HG02571 (cell line): ENCODE results near the gene CYP4A22.
"Not testable (repeated sequence)": the region's sequence is repeated elsewhere in the genome, so short reads cannot be mapped to it uniquely, and the experiment has no call there.

Source experiments
- ATAC-seq: cut with Tn5 transposase; IDR thresholded peaks from one replicate; pipeline ENCODE4 v1.9.1; 2021; ENCODE audit warnings: mild to moderate bottlenecking, moderate library complexity; ENCODE audit not compliant: unreplicated experiment

CYP4A22 gene

DNA sequence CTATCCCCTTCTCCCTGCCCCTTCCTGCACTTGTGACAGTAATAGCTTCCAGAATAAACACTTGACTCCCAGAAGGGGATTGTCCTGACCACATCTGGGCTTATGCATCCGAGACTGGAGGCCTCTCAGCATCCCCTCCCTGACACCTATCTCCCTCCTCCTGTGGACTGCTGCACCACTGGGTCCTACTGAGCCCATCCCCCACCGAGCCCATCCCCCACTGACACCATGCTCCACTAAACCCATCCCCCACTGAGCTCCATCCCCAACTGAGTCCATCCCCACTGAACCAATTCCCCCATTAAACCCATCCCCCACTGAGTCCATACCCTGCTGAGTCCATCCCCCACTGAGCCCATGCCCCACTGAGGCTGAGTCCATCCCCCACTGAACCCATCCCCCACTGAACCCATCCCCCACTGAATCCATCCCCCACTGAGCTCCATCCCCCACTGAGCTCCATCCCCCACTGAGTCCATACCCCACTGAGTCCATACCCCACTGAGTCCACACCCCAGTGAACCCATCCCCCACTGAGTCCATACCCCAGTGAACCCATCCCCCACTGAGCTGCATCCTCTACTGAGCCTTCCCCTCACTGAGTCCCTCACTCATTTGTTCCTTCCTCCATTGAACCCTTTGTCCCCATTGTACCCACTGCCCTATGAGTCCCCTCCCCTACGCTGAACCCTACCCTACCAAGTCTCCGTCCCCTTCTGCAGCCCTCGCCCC lies 47.0 kb downstream of the CYP4A22 start:
- ATAC-seq, result no peak

- ATAC-seq, result no peak
Observed at GRCh38 chr1:47184822-47185677, 47.8 kb downstream of the CYP4A22 start.

- no peak for ATAC-seq
Observed at GRCh38 chr1:47186267-47187185, 49.3 kb downstream of the CYP4A22 start.

DNA sequence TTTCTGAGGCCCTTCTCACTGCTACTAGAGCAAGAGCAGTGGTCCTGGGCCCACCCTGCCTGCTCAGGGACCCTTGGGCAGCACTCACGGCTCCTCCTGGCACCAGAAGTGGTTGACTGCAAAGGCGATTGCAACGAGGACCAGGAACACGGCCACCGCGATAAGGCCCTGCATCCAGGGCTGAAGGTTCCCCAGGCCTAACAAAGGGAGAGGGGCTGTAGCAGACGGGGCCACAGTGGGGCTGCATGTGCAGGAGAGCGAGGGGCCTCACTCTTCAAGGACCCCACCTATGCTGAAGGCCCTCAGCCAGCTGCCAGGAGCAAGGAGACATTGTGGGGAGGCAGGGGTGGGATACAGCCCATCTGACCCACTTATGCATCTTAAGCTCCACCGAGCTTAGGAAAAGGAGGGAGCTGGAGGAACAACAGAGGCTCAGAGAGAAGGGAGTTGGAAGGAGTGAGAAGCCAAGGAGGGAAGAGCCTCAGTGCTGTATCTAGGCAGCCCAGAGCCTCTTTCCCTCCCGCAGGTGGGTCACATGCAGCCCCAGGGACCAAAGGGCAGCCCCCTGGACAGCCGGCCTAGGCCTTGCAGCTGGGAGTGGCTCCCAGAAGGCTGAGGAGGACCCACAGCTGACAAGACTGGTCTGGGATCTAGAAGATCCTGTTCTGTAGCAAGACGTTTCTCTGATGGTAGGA lies 50.1 kb downstream of the CYP4A22 start:
- ATAC-seq, result no peak

GRCh38 chr1:47187926-47188250 lies 50.6 kb downstream of the CYP4A22 start:
- no peak for ATAC-seq

DNA sequence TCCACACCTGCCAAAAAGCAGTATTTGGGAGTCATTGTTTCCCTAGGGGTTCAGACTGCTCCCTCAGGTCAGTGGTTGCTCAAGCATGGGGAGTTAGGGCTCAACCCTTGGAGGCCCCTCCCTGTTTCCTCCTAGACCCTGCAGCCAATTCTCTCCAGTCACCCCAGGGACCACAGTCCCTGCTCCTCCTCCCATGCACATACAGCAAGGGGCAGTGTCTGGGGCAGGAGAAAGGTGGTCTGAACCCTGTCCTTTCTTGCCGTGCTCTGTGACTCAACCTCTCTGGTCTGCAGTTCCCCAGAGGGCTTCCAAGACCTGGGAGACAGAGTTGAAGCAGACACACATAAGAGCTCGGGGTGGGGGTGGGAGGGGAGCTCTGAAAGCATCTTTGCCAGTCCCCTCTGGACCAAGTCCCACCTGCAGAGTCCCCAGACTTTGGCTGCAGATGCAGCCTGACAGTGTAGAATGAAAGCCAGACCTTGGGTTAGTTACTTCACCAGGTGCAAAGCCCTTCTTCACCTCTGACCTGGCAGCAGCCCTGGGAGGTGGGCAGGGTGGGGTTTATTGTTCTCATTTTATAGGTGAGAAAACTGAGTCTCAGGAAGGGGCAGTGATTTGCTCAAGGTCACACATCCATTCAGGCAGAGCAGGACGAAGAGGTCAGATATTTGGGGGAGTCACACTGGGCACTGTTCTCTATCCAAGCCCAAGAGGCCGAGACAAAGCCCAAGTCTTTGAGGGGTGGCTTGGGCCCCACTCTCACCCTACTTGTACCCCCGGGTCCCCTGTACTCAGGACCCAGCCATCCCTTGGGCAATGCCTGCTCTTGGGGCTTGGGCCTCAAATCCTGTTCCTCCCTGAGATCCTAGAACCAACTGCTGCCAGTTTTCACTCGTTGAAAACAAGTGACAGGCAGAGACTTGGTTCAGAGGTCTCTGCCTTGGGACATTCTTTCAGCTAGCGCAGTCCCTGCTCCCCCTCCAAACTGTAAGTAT lies 51.8 kb downstream of the CYP4A22 start:
- no peak for ATAC-seq

GRCh38 chr1:47189844-47190508 lies 52.7 kb downstream of the CYP4A22 start, which contains the start of gene PDZK1IP1:
PDZK1IP1 (minus strand) TSS chr1:47190036; CDS start chr1:47189932, 104 bp downstream.
- ATAC-seq, result no peak

GRCh38 chr1:47190509-47190855 lies 53.2 kb downstream of the CYP4A22 start:
- ATAC-seq, result no peak

- ATAC-seq, result no peak
Observed at GRCh38 chr1:47190857-47191256, 53.6 kb downstream of the CYP4A22 start.

DNA sequence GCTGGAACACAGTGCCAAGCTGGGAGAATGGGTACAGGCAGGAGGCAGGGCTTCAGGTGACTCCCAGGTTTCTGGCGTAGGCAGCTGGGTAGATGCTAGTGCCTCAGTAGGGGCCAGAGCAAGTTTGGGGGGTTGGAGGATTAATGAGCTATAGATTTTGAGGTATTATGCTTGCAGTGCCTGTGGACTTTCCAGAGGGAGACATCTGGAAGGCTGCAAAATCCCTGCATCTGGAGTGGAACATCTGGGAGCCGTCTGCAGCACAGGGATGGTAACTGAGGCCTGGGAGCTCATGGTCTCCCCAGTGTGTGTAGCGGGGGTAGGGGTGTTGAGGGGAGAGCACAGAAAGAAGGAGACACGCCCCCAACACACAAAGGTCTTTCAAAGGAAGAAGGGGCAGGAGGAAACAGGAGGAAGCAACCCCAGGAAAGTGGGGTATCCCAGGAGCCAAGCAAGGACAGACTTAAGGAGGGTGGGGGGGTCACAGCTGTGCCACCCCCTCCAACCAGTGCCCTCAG lies 54.8 kb downstream of the CYP4A22 start:
- ATAC-seq, result no peak

DNA sequence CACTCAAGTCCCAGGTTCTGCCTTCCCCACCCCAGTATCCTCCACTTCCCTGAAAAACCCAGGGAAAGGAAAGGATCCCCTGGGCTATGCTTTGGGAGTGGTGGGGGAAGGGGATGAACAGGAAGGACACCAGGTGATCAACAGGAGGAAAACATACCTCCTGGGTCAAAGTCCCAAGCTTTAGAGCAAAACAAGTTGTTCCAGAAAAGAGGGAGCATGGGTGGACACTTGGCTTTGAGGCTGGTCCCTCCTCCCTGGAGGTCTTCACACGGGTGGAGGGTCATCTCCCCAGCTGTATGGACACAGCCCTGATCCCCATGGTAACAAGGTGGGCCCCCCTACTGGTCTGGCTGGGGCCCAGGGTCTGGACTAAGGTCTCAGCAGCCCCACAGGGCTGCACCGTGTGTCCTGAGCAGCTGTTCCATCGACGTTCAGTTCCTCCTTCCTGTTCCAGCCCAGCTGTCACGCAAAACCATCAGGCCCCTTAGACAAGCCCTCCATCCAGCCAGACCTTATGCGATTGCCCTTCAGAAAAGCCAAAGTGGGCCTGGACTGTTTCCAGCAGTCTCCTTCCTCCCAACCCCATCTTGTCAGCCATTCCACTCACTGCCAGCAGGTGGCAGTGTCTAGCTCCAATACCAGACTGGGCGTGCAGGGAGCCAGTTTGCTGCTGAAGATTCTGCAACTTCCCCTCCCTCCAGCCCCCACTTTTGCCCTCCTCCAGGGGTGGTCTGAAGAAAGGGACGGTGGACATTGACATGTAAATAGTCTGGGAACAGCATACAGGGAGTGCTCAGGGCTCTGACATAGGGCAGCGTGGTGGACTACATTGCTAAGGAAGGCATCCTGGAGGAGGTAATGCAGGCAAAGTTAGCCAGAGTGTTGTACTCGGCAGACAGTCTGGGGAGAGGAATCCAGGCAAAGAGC lies 55.5 kb downstream of the CYP4A22 start:
- ATAC-seq, result no peak

- ATAC-seq, result not testable (repeated sequence)
Observed at GRCh38 chr1:47193496-47193895, 56.3 kb downstream of the CYP4A22 start.

GRCh38 chr1:47194311-47194710 lies 57.1 kb downstream of the CYP4A22 start:
- no peak for ATAC-seq

GRCh38 chr1:47195981-47196380 lies 58.7 kb downstream of the CYP4A22 start:
- not testable (repeated sequence) for ATAC-seq

GRCh38 chr1:47196622-47197021 lies 59.4 kb downstream of the CYP4A22 start:
- no peak for ATAC-seq

DNA sequence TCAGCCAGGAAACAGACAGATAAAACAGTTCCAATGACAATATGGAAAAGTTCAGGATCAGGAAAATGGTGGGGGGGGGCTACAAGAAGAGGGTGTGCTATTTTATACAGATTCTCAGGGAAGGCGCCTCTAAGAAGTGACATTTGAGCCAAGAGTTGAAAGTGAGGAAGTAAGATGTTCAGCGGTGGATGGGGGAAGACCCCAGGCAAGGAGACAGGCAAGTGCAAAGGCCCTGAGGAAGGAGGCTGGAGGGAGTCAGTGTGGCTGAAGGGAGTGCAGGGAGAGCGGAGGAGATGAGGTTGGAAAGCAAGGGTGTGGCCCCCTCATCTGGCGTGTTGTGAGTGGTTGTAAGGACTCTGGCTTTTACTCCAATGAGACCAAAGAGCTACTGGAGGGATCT lies 61.0 kb downstream of the CYP4A22 start:
- no peak for ATAC-seq
